Caco-2 (cell line): Measurements from ENCODE around the gene NDUFA13. TPM values are rescaled to one million over a fixed set of nuclear protein-coding genes. Genes with fewer than 3 reads are reported as not detected.

ENCODE experiments used
- BruUV-seq: library from RNA; stranded (reverse); fragments of 400-500 nt; replicated peaks from 2 replicates; lab custom pipeline; 2021; lab: Mats Ljungman, UMichigan
- CTCF ChIA-PET: fragments of 300-600 bp; sonication (Branson Sonifier 250); formaldehyde crosslinking; loops from one replicate; lab custom pipeline; 2022; ENCODE audit warnings: antibody characterized with exemption; lab: Charles Lee
- POLR2A ChIA-PET: fragments of 300-600 bp; sonication (Branson Sonifier 250); formaldehyde crosslinking; loops from one replicate; lab custom pipeline; 2022; ENCODE audit warnings: antibody characterized with exemption; lab: Charles Lee
- DNase-seq, 2 experiments: peaks; one replicate each; pipeline versions ENCODE4 v3.0.0 to v3.0.0-alpha.2; 2020 to 2022
- H3K27me3 ChIP-seq: replicated peaks from 2 replicates; pipeline ENCODE4 v1.6.0; 2011; ENCODE audit warnings: low read length; ENCODE audit not compliant: control insufficient read depth, insufficient read depth
- H3K36me3 ChIP-seq: 2 replicates; pipeline ENCODE4 v1.5.1; 2011; ENCODE audit warnings: low read length; ENCODE audit not compliant: control insufficient read depth, insufficient read depth
- H3K4me1 ChIP-seq: fragments of 250-450 bp; sonication (Bioruptor Pico); 2 replicates; pipeline ENCODE4 v1.5.1; 2020; ENCODE audit warnings: mild to moderate bottlenecking
- H3K4me3 ChIP-seq: 2 replicates; pipeline ENCODE4 v1.5.1; 2011; ENCODE audit warnings: low read depth, mild to moderate bottlenecking, control low read depth, low read length
- H3K9me3 ChIP-seq: fragments of 250-450 bp; sonication (Bioruptor Pico); 2 replicates; pipeline ENCODE4 v1.5.1; 2020; ENCODE audit warnings: mild to moderate bottlenecking, moderate library complexity
- H3K27ac Mint-ChIP-seq: one replicate; pipeline ENCODE4 v1.8.0; 2022; ENCODE audit warnings: mixed read lengths; ENCODE audit not compliant: unreplicated experiment
- H3K27me3 Mint-ChIP-seq: one replicate; pipeline ENCODE4 v1.8.0; 2022; ENCODE audit warnings: mixed read lengths; ENCODE audit not compliant: insufficient read depth, unreplicated experiment
- H3K36me3 Mint-ChIP-seq: one replicate; pipeline ENCODE4 v1.8.0; 2022; ENCODE audit warnings: mild to moderate bottlenecking, mixed read lengths; ENCODE audit not compliant: insufficient read depth, unreplicated experiment
- H3K4me1 Mint-ChIP-seq: one replicate; pipeline ENCODE4 v1.8.0; 2022; ENCODE audit warnings: low read depth, mixed read lengths; ENCODE audit not compliant: unreplicated experiment
- H3K4me3 Mint-ChIP-seq: one replicate; pipeline ENCODE4 v1.8.0; 2022; ENCODE audit warnings: mild to moderate bottlenecking, moderate library complexity, mixed read lengths; ENCODE audit not compliant: unreplicated experiment
- H3K9me3 Mint-ChIP-seq: one replicate; pipeline ENCODE4 v1.8.0; 2022; ENCODE audit warnings: mixed read lengths; ENCODE audit not compliant: unreplicated experiment
- intact Hi-C: fragments of 100-400 bp; cut with micrococcal nuclease; formaldehyde crosslinking; loops from one replicate; pipeline ENCODE4 v1.10.0; 2022; ENCODE audit not compliant: unreplicated experiment
- total RNA-seq: library from RNA; stranded (reverse); gene quantifications from 2 replicates; pipeline ENCODE4 v1.2.3, GENCODE V29; 2022
- TF ChIP-seq, protein P1 (sequence below), 2 experiments: fragments of 200-600 bp in 1 of 2; IDR thresholded peaks; 1 replicate in 1 of 2; 2 replicates in 1 of 2; pipeline versions ENCODE4 v1.5.1 to v1.8.0; 2011 to 2022; ENCODE audit warnings: antibody characterized with exemption in 1 of 2, control low read depth in 1 of 2, inconsistent platforms in 1 of 2, low read depth in 1 of 2, low read length in 1 of 2, mild to moderate bottlenecking in 1 of 2, moderate library complexity in 1 of 2; ENCODE audit not compliant: insufficient read depth in 1 of 2, severe bottlenecking in 1 of 2, unreplicated experiment in 1 of 2

Gene NDUFA13
- total RNA-seq, 1 experiment from 2014 or later, result 355 TPM

DNA sequence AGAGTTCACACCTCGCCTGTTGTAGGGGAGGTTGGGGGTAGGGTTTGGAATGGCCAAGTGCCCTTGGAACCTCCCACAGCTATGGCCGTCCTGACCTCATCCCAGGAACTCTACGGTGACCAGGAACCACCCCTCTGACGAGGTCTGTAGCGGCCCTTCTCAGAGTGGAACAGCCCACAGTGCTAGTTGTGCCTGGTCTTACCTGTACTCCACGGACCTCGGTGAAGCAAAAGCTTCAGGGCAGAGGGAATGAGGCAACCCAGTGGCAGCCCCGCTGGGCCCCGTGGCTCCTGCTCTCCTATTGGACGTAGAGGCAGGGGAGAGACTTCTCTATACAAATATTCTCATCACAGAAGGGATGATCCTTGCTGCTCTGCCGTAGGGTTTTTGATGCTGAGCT is 7.8 kb upstream of the NDUFA13 start:
- TF ChIP-seq, protein P1, sequence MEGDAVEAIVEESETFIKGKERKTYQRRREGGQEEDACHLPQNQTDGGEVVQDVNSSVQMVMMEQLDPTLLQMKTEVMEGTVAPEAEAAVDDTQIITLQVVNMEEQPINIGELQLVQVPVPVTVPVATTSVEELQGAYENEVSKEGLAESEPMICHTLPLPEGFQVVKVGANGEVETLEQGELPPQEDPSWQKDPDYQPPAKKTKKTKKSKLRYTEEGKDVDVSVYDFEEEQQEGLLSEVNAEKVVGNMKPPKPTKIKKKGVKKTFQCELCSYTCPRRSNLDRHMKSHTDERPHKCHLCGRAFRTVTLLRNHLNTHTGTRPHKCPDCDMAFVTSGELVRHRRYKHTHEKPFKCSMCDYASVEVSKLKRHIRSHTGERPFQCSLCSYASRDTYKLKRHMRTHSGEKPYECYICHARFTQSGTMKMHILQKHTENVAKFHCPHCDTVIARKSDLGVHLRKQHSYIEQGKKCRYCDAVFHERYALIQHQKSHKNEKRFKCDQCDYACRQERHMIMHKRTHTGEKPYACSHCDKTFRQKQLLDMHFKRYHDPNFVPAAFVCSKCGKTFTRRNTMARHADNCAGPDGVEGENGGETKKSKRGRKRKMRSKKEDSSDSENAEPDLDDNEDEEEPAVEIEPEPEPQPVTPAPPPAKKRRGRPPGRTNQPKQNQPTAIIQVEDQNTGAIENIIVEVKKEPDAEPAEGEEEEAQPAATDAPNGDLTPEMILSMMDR (IDR thresholded peaks at IDR 0.05; ENCODE audit: insufficient read depth in 1 of 2, low read depth in 1 of 2, low read length in 1 of 2, severe bottlenecking in 1 of 2, unreplicated experiment in 1 of 2), result no peak
- H3K36me3 ChIP-seq, result no peaks in the 10 kb centered on the region
- Mint-ChIP-seq H3K27ac (no peak overlapping the region), H3K4me3 (no peak overlapping the region), H3K9me3 (no peaks in the 10 kb centered on the region), H3K27me3 (no peaks in the 10 kb centered on the region), H3K4me1 (no peaks in the 10 kb centered on the region), H3K36me3 (peaks cover 89% of the 10 kb centered on the region)
- intact Hi-C loops, result no loop called here
- no peaks in the 10 kb centered on the region for H3K4me1 ChIP-seq
- BruUV-seq, result no TSS peak
- DNase-seq, result no peak
- H3K27me3 ChIP-seq, result no peaks in the 10 kb centered on the region
- no peaks in the 10 kb centered on the region for H3K9me3 ChIP-seq
- ChIA-PET CTCF (no interaction called here), POLR2A (no interaction called here)
- no peak overlapping the region for H3K4me3 ChIP-seq

DNA sequence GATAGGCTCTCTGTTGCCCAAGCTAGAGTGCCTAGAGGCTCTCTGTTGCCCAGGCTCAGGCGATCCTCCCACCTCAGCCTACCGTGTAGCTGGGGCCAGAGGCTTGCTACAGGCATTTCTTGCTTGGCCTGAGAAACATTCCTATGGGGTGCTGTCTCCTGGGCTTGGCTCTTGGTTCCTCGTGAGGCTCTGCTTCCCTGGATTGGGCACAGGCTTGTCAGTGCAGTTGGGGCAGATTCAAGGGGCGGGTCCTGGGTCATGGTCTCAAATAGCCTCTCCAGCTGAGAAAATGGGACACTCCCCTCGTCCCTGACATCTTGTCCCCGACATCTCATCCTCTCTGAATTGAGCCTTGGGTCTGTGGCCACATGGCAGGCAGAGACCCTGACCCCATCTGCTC is 5.6 kb upstream of the NDUFA13 start:
- Mint-ChIP-seq H3K4me1 (no peaks in the 10 kb centered on the region), H3K27ac (peak overlapping the region; percentile 58), H3K9me3 (no peaks in the 10 kb centered on the region), H3K27me3 (no peaks in the 10 kb centered on the region), H3K4me3 (no peak overlapping the region), H3K36me3 (peaks cover 79% of the 10 kb centered on the region)
- DNase-seq, result no peak
- TF ChIP-seq, protein P1 (IDR thresholded peaks at IDR 0.05; ENCODE audit: insufficient read depth in 1 of 2, low read depth in 1 of 2, low read length in 1 of 2, severe bottlenecking in 1 of 2, unreplicated experiment in 1 of 2), result no peak
- intact Hi-C loops, result no loop called here
- POLR2A ChIA-PET, result no interaction called here
- H3K36me3 ChIP-seq, result no peaks in the 10 kb centered on the region
- no peaks in the 10 kb centered on the region for H3K4me1 ChIP-seq
- no TSS peak for BruUV-seq
- CTCF ChIA-PET, result no interaction called here
- no peak overlapping the region for H3K4me3 ChIP-seq
- H3K27me3 ChIP-seq, result no peaks in the 10 kb centered on the region
- no peaks in the 10 kb centered on the region for H3K9me3 ChIP-seq

DNA sequence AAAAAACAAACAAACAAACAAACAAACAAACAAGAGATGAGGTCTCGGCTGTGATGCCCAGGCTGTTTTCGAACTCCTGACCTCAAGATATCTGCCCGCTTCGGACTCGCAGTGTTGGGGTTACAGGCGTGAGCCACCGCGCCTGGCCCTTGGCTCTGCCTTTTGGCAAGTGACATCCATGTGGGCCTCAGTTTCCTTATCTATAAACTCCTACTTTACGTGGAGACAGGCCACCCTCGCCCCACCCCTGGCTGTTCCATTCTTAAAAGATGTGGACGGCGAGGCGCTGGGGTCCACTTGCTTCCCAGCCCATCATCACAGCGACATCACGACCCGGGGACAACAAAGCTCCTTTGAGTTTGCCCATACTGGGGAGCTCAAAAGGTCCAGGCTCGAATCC is 2.3 kb upstream of the NDUFA13 start:
- Mint-ChIP-seq H3K4me3 (no peak overlapping the region), H3K4me1 (no peaks in the 10 kb centered on the region), H3K27me3 (no peaks in the 10 kb centered on the region), H3K27ac (peak overlapping the region; percentile 42), H3K36me3 (peaks cover 59% of the 10 kb centered on the region), H3K9me3 (no peaks in the 10 kb centered on the region)
- Histone ChIP-seq H3K4me1 (no peaks in the 10 kb centered on the region), H3K9me3 (no peaks in the 10 kb centered on the region), H3K27me3 (no peaks in the 10 kb centered on the region), H3K36me3 (no peaks in the 10 kb centered on the region), H3K4me3 (no peak overlapping the region)
- TF ChIP-seq, protein P1 (IDR thresholded peaks at IDR 0.05; ENCODE audit: insufficient read depth in 1 of 2, low read depth in 1 of 2, low read length in 1 of 2, severe bottlenecking in 1 of 2, unreplicated experiment in 1 of 2), result no peak
- DNase-seq, result no peak
- no TSS peak for BruUV-seq
- intact Hi-C loops, result no loop called here
- POLR2A ChIA-PET, result no interaction called here
- CTCF ChIA-PET, result no interaction called here
